Caco-2 (cell line): ENCODE results near the gene ARL5B. TPM values are rescaled to one million over a fixed set of nuclear protein-coding genes. Genes with fewer than 3 reads are reported as not detected.

Experiments
- BruUV-seq: library from RNA; stranded (reverse); fragments of 400-500 nt; replicated peaks from 2 replicates; lab custom pipeline; 2021; lab: Mats Ljungman, UMichigan
- CTCF ChIA-PET: fragments of 300-600 bp; sonication (Branson Sonifier 250); formaldehyde crosslinking; loops from one replicate; lab custom pipeline; 2022; ENCODE audit warnings: antibody characterized with exemption; lab: Charles Lee
- POLR2A ChIA-PET: fragments of 300-600 bp; sonication (Branson Sonifier 250); formaldehyde crosslinking; loops from one replicate; lab custom pipeline; 2022; ENCODE audit warnings: antibody characterized with exemption; lab: Charles Lee
- DNase-seq, 2 experiments: peaks; one replicate each; pipeline versions ENCODE4 v3.0.0 to v3.0.0-alpha.2; 2020 to 2022
- H3K27me3 ChIP-seq: replicated peaks from 2 replicates; pipeline ENCODE4 v1.6.0; 2011; ENCODE audit warnings: low read length; ENCODE audit not compliant: control insufficient read depth, insufficient read depth
- H3K36me3 ChIP-seq: 2 replicates; pipeline ENCODE4 v1.5.1; 2011; ENCODE audit warnings: low read length; ENCODE audit not compliant: control insufficient read depth, insufficient read depth
- H3K4me1 ChIP-seq: fragments of 250-450 bp; sonication (Bioruptor Pico); 2 replicates; pipeline ENCODE4 v1.5.1; 2020; ENCODE audit warnings: mild to moderate bottlenecking
- H3K4me3 ChIP-seq: 2 replicates; pipeline ENCODE4 v1.5.1; 2011; ENCODE audit warnings: low read depth, mild to moderate bottlenecking, control low read depth, low read length
- H3K9me3 ChIP-seq: fragments of 250-450 bp; sonication (Bioruptor Pico); 2 replicates; pipeline ENCODE4 v1.5.1; 2020; ENCODE audit warnings: mild to moderate bottlenecking, moderate library complexity
- H3K27ac Mint-ChIP-seq: one replicate; pipeline ENCODE4 v1.8.0; 2022; ENCODE audit warnings: mixed read lengths; ENCODE audit not compliant: unreplicated experiment
- H3K27me3 Mint-ChIP-seq: one replicate; pipeline ENCODE4 v1.8.0; 2022; ENCODE audit warnings: mixed read lengths; ENCODE audit not compliant: insufficient read depth, unreplicated experiment
- H3K36me3 Mint-ChIP-seq: one replicate; pipeline ENCODE4 v1.8.0; 2022; ENCODE audit warnings: mild to moderate bottlenecking, mixed read lengths; ENCODE audit not compliant: insufficient read depth, unreplicated experiment
- H3K4me1 Mint-ChIP-seq: one replicate; pipeline ENCODE4 v1.8.0; 2022; ENCODE audit warnings: low read depth, mixed read lengths; ENCODE audit not compliant: unreplicated experiment
- H3K4me3 Mint-ChIP-seq: one replicate; pipeline ENCODE4 v1.8.0; 2022; ENCODE audit warnings: mild to moderate bottlenecking, moderate library complexity, mixed read lengths; ENCODE audit not compliant: unreplicated experiment
- H3K9me3 Mint-ChIP-seq: one replicate; pipeline ENCODE4 v1.8.0; 2022; ENCODE audit warnings: mixed read lengths; ENCODE audit not compliant: unreplicated experiment
- intact Hi-C: fragments of 100-400 bp; cut with micrococcal nuclease; formaldehyde crosslinking; loops from one replicate; pipeline ENCODE4 v1.10.0; 2022; ENCODE audit not compliant: unreplicated experiment
- total RNA-seq: library from RNA; stranded (reverse); gene quantifications from 2 replicates; pipeline ENCODE4 v1.2.3, GENCODE V29; 2022
- TF ChIP-seq, protein P1 (sequence below), 2 experiments: fragments of 200-600 bp in 1 of 2; IDR thresholded peaks; 1 replicate in 1 of 2; 2 replicates in 1 of 2; pipeline versions ENCODE4 v1.5.1 to v1.8.0; 2011 to 2022; ENCODE audit warnings: antibody characterized with exemption in 1 of 2, control low read depth in 1 of 2, inconsistent platforms in 1 of 2, low read depth in 1 of 2, low read length in 1 of 2, mild to moderate bottlenecking in 1 of 2, moderate library complexity in 1 of 2; ENCODE audit not compliant: insufficient read depth in 1 of 2, severe bottlenecking in 1 of 2, unreplicated experiment in 1 of 2

Gene ARL5B
- total RNA-seq, 1 experiment from 2014 or later = 61.7 TPM

DNA sequence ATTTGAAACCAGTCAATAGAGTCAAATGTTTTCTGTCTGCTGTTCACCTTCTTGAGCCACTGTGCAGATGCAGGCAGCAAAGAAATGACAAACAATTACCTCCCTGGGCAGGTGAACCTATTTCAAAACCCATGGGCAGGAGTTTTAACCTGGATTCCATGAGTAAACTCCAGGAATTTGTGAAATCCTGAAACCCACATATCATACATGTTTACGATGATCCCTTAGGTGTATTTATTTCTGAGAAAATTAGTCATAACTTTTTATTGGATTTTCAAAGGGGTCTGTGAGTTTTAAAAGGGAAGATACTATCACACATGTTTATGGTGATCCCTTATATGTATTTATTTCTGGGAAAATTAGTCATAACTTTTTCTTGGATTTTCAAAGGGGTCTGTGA is 59.8 kb downstream of the ARL5B start:
- Mint-ChIP-seq H3K4me3 (no peak overlapping the region), H3K36me3 (no peaks in the 10 kb centered on the region), H3K9me3 (no peaks in the 10 kb centered on the region), H3K4me1 (peaks cover 31% of the 10 kb centered on the region), H3K27ac (no peak overlapping the region), H3K27me3 (peaks cover 5% of the 10 kb centered on the region)
- POLR2A ChIA-PET = no interaction called here
- DNase-seq = no peak
- CTCF ChIA-PET = no interaction called here
- no TSS peak for BruUV-seq
- intact Hi-C loops = no loop called here
- TF ChIP-seq, protein P1, sequence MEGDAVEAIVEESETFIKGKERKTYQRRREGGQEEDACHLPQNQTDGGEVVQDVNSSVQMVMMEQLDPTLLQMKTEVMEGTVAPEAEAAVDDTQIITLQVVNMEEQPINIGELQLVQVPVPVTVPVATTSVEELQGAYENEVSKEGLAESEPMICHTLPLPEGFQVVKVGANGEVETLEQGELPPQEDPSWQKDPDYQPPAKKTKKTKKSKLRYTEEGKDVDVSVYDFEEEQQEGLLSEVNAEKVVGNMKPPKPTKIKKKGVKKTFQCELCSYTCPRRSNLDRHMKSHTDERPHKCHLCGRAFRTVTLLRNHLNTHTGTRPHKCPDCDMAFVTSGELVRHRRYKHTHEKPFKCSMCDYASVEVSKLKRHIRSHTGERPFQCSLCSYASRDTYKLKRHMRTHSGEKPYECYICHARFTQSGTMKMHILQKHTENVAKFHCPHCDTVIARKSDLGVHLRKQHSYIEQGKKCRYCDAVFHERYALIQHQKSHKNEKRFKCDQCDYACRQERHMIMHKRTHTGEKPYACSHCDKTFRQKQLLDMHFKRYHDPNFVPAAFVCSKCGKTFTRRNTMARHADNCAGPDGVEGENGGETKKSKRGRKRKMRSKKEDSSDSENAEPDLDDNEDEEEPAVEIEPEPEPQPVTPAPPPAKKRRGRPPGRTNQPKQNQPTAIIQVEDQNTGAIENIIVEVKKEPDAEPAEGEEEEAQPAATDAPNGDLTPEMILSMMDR (IDR thresholded peaks at IDR 0.05; ENCODE audit: insufficient read depth in 1 of 2, low read depth in 1 of 2, low read length in 1 of 2, severe bottlenecking in 1 of 2, unreplicated experiment in 1 of 2) = no peak
- Histone ChIP-seq H3K4me1 (peaks cover 9% of the 10 kb centered on the region), H3K9me3 (no peaks in the 10 kb centered on the region), H3K4me3 (no peak overlapping the region), H3K27me3 (no peaks in the 10 kb centered on the region), H3K36me3 (no peaks in the 10 kb centered on the region)

DNA sequence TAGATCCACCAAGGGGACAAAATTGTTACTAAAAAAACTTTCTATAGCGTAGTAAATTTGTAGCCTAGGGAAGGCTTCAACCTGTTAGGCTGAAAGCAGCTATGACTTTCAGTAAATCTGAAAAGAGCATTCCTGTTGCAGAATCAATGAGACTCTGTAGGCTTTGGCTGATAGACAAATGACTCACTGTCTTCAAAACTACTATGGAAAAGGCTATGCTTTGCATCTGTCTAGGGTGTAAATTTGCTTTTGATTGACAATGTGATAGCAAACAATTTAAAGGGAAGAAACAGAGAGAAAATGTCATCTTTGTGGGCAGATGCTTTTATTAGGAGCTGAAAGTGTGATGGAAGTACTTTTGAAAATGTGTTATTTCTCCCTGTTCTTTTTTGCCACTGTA is 60.6 kb downstream of the ARL5B start:
- Mint-ChIP-seq H3K27ac (no peak overlapping the region), H3K4me1 (peaks cover 31% of the 10 kb centered on the region), H3K4me3 (no peak overlapping the region), H3K36me3 (no peaks in the 10 kb centered on the region), H3K9me3 (no peaks in the 10 kb centered on the region), H3K27me3 (peaks cover 5% of the 10 kb centered on the region)
- Histone ChIP-seq H3K36me3 (no peaks in the 10 kb centered on the region), H3K27me3 (no peaks in the 10 kb centered on the region), H3K4me3 (no peak overlapping the region), H3K4me1 (peaks cover 9% of the 10 kb centered on the region), H3K9me3 (no peaks in the 10 kb centered on the region)
- ChIA-PET POLR2A (no interaction called here), CTCF (no interaction called here)
- TF ChIP-seq, protein P1 (IDR thresholded peaks at IDR 0.05; ENCODE audit: insufficient read depth in 1 of 2, low read depth in 1 of 2, low read length in 1 of 2, severe bottlenecking in 1 of 2, unreplicated experiment in 1 of 2) = no peak
- no TSS peak for BruUV-seq
- DNase-seq = no peak
- intact Hi-C loops = loop anchor here (1.0 to 2.0 kb wide), 2 partner anchors 19 to 110 kb away; no protein-coding TSS in a partner anchor

DNA sequence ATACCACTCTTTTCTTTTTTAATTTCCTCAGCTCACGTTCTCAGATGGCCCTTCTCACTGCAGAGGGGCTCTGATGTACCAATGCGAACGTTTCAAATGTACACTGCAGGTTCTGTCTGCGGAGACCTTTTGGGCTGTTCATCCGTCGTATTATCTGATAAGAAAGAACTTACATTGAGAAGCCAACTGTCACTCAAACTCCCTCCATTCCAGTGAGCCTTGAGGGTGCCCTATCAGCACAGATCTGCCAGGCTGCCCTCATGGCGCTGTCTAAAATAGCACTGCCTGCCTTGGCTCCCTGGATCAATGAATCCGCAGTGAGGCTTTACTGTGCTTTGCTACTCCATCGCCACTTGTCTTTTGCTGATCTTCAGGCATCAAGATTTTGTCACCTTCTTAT is 61.8 kb downstream of the ARL5B start:
- DNase-seq = no peak
- Mint-ChIP-seq H3K4me1 (peaks cover 31% of the 10 kb centered on the region), H3K27me3 (peaks cover 5% of the 10 kb centered on the region), H3K27ac (no peak overlapping the region), H3K36me3 (no peaks in the 10 kb centered on the region), H3K4me3 (no peak overlapping the region), H3K9me3 (no peaks in the 10 kb centered on the region)
- TF ChIP-seq, protein P1 (IDR thresholded peaks at IDR 0.05; ENCODE audit: insufficient read depth in 1 of 2, low read depth in 1 of 2, low read length in 1 of 2, severe bottlenecking in 1 of 2, unreplicated experiment in 1 of 2) = no peak
- no peaks in the 10 kb centered on the region for H3K27me3 ChIP-seq
- ChIA-PET POLR2A (no interaction called here), CTCF (no interaction called here)
- peaks cover 9% of the 10 kb centered on the region for H3K4me1 ChIP-seq
- H3K36me3 ChIP-seq = no peaks in the 10 kb centered on the region
- no peaks in the 10 kb centered on the region for H3K9me3 ChIP-seq
- no peak overlapping the region for H3K4me3 ChIP-seq
- intact Hi-C loops = loop anchor here (2.0 kb wide), 1 partner anchor 20 kb away; no protein-coding TSS in a partner anchor
- no TSS peak for BruUV-seq
